Aorta (tissue), 5 donors: ENCODE data around the gene HOXD13. TPM values are rescaled to one million over a fixed set of nuclear protein-coding genes. Genes with fewer than 3 reads are reported as not detected.
A peak's percentile ranks its signal among the peaks of the same experiment; 100 is the strongest.

Experiments used
- ATAC-seq: fragments of 200-7000 bp; cut with Tn5 transposase; one replicate; pipeline ENCODE4 v1.9.1; 2022; ENCODE audit warnings: moderate library complexity; ENCODE audit not compliant: low FRiP score
- DNase-seq, 2 donors: peaks; one replicate each; pipeline ENCODE4 v3.0.0-alpha.2; 2020
- H3K27ac ChIP-seq, 2 donors: one replicate each; pipeline ENCODE4 v1.5.1; 2013; ENCODE audit warnings: low read length in 2 of 2, mild to moderate bottlenecking in 2 of 2, moderate library complexity in 2 of 2, control low read depth in 1 of 2, inconsistent platforms in 1 of 2, low read depth in 1 of 2
- H3K27me3 ChIP-seq, 2 donors: one replicate each; pipeline ENCODE4 v1.6.1; 2013; ENCODE audit warnings: control low read depth in 1 of 2, low read length in 1 of 2, mild to moderate bottlenecking in 1 of 2, moderate library complexity in 1 of 2; ENCODE audit not compliant: insufficient read depth in 2 of 2, control insufficient read depth in 1 of 2
- H3K36me3 ChIP-seq, 2 donors: one replicate each; pipeline ENCODE4 v1.6.1; 2013; ENCODE audit warnings: control low read depth in 1 of 2, low read length in 1 of 2, mild to moderate bottlenecking in 1 of 2; ENCODE audit not compliant: insufficient read depth in 2 of 2, control insufficient read depth in 1 of 2
- H3K4me1 ChIP-seq, 2 donors: one replicate each; pipeline ENCODE4 v1.6.1; 2013; ENCODE audit warnings: low read length in 2 of 2, control low read depth in 1 of 2, mild to moderate bottlenecking in 1 of 2, moderate library complexity in 1 of 2; ENCODE audit not compliant: insufficient read depth in 2 of 2, control insufficient read depth in 1 of 2
- H3K4me3 ChIP-seq, 2 donors: one replicate each; pipeline ENCODE4 v1.5.1; 2013; ENCODE audit warnings: low read length in 2 of 2, control low read depth in 1 of 2, mild to moderate bottlenecking in 1 of 2
- H3K9me3 ChIP-seq: one replicate; pipeline ENCODE4 v1.6.1; 2013; ENCODE audit warnings: mild to moderate bottlenecking, low read length; ENCODE audit not compliant: control insufficient read depth
- WGBS, 2 donors: extraction: QIAGEN DNeasy Blood & Tissue Kit; methylation state at CpG; one replicate each; pipeline ENCODE4 v1.1.7; 2013; 5-methylcytosine and 5-hydroxymethylcytosine counted together
- intact Hi-C, 2 donors: fragments of 100-400 bp; cut with DNase I; formaldehyde crosslinking; loops; one replicate each; pipeline versions ENCODE4 v1.14.2 to v1.15.0; 2022
- polyA plus RNA-seq, 2 donors: library from polyadenylated mRNA; stranded (reverse); fragments of 200-250 nt; gene quantifications; one replicate each; pipeline ENCODE4 v1.2.3, GENCODE V29; 2013
- total RNA-seq, 2 donors: library from RNA; stranded (reverse); fragmentation: NEBNext Ultra II Directional; extraction: Animal tissue kit (Norgen Biotek cat#: 25700); gene quantifications; one replicate each; pipeline ENCODE4 v1.2.1, GENCODE V29; 2021
- donor health status: healthy with polysubstance abuse.
- donor health status: Bipolar disorder and iron deficiency.
- donor health status: DM: no; HTN: no; CAD: no.
- donor health status: DM: no; HTN: no; CAD: no.
- donor health status: DM: yes; HTN: yes; CAD: no.

HOXD13 gene
- total and polyA plus RNA-seq, 4 donors, result not detected

DNA sequence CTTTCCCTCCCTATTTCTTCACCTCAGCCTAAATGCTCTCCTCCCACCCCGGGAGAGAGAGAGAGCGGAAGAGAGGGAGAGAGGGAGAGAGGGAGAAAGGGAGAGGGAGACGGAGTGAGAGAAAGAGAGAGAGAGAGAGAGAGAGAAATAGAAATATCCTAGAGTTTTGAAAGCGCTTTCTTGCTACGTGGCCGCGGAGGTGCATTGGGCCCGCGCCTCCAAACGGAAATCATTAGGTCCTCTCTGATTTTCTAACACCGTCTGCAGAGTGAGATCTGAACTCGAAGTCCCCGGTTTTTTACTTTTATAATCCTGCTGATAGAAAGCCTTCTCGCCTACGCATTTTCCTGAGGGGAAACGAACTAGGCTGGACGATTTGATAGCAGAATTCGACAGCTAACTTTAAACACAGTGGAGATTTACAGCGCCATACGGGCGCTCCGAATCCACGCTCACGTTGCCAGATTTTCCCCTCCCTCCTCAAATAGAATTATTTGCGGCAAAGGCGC is 7.9 kb upstream of the HOXD13 start:
- Histone ChIP-seq H3K27me3 (no peaks in the 10 kb centered on the region), H3K4me3 (no peak overlapping the region), H3K9me3 (peaks cover 2% of the 10 kb centered on the region), H3K27ac (no peak overlapping the region), H3K4me1 (no peaks in the 10 kb centered on the region), H3K36me3 (no peaks in the 10 kb centered on the region)
- intact Hi-C loops, result loop anchor here (5.0 to 10.0 kb wide), 3 partner anchors 717 to 1750 kb away; partner anchors contain the start of gene SP9 (in 1 of the 2)
- DNase-seq (no peak), ATAC-seq (no peak)
- WGBS, 2 donors, result 9 to 10% methylated on average over 24 to 26 of the region's 26 CpGs

GRCh38 chr2:176085120-176085788 is 7.3 kb upstream of the HOXD13 start:
- 8 to 11% methylated on average over 39 to 40 of the region's 40 CpGs for WGBS, 2 donors
- DNase-seq (no peak), ATAC-seq (no peak)
- intact Hi-C loops, result loop anchor here (5.0 to 10.0 kb wide), 3 partner anchors 718 to 1750 kb away; partner anchors contain the start of gene SP9 (in 1 of the 2)
- no peaks in the 10 kb centered on the region for H3K27me3 ChIP-seq
- no peak overlapping the region for H3K4me3 ChIP-seq
- peaks cover 2% of the 10 kb centered on the region for H3K9me3 ChIP-seq
- H3K4me1 ChIP-seq, result no peaks in the 10 kb centered on the region
- no peak overlapping the region for H3K27ac ChIP-seq
- no peaks in the 10 kb centered on the region for H3K36me3 ChIP-seq

DNA sequence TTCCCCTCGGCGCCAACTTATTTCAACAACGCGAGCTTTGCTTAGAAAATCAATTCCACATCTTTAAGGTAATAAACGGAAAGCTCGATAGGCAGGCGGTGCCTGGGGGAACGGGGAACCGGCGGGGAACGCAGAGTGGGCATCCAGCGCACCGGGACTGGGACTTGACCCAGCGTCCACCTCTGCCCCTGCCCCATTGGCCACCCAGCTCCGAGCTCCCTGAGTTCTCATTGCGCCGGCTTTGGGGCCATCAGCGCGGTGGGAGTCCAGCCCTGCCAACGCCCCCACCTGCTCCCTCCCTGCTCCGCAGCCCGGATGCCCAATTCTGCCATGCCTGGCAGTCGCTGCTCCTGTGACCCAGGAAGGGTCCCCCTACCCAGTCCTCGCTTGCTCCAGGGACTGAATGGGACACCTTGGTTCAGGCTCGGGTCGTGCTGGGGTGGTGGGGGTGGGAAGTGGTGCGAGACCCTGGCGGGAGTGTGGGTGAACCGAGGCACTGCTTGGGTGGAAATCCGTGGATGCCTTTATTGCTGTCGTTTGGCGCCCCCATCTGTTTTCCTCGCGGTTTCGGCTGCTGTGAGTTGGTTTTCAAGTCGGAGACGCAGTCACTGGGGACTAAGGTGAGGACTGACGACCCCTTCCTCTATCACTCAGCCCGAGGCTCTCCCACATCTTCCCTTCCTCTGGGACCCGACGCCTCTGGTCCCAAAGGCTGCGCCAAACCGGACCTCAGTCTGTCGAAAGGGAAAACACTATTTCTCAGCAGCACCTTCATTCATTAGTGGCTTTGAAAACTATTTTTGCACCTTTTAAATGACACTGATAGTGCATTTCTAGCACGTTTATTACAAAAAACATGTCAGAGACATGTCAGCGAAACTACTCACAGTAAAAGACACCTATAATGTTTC is 6.4 kb upstream of the HOXD13 start:
- Histone ChIP-seq H3K27ac (no peak overlapping the region), H3K4me1 (no peaks in the 10 kb centered on the region), H3K4me3 (no peak overlapping the region), H3K27me3 (no peaks in the 10 kb centered on the region), H3K9me3 (peaks cover 2% of the 10 kb centered on the region), H3K36me3 (no peaks in the 10 kb centered on the region)
- 3 to 5% methylated on average over 45 to 46 of the region's 46 CpGs for WGBS, 2 donors
- intact Hi-C loops, result loop anchor here (1.0 to 10.0 kb wide), 4 partner anchors 396 to 1751 kb away; partner anchors contain the start of gene SP9 (in 1 of the 2)
- DNase-seq, result peak in 1 of 2 donors; percentile 80
- ATAC-seq, result no peak

DNA sequence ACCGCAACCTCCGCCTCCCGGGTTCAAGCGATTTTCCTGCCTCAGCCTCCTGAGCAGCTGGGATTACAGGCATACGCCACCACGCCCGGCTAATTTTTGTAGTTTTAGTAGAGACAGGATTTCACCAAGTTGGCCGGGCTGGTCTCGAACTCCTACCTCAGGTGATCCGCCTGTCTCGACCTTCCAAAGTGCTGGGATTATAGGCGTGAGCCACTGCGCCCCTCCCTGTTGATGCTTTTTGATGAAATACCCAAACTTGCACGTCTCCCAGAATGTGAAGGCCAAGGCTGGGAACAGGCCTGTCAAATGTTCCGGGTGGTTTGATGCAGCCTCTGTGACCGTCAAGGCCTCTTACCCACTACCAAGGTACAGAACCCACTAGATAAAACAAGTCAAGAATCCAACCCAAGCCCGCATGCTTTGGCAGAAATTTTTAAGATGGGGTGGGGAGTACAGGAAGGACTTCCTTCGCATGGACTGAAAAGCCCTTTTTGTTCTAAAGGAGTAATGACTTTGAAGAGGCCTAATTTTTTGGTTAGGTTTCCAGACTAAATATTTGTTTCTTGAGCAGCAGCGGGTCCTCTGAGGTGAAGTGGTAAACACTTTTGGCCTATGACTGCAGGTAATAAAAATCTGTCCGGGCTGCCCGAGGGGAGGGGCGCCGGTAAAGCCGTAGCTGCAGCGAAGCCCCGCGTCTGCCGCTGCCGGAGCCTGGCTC is 5.0 kb upstream of the HOXD13 start:
- WGBS, 2 donors, result 50 to 54% methylated on average over 29 of the region's 29 CpGs
- intact Hi-C loops, result loop anchor here (2.0 to 10.0 kb wide), 4 partner anchors 397 to 1753 kb away; partner anchors contain the start of gene SP9 (in 1 of the 2)
- H3K4me1 ChIP-seq, result no peaks in the 10 kb centered on the region
- no peaks in the 10 kb centered on the region for H3K27me3 ChIP-seq
- ATAC-seq (no peak), DNase-seq (no peak)
- peaks cover 2% of the 10 kb centered on the region for H3K9me3 ChIP-seq
- H3K4me3 ChIP-seq, result peak overlapping the region in 1 of 2 donors; percentile 12
- H3K36me3 ChIP-seq, result no peaks in the 10 kb centered on the region
- H3K27ac ChIP-seq, result no peak overlapping the region

- peak overlapping the region in 1 of 2 donors; percentile 12 for H3K4me3 ChIP-seq
- no peaks in the 10 kb centered on the region for H3K36me3 ChIP-seq
- H3K27ac ChIP-seq, result no peak overlapping the region
- peaks cover 2% of the 10 kb centered on the region for H3K9me3 ChIP-seq
- no peaks in the 10 kb centered on the region for H3K27me3 ChIP-seq
- 6 to 8% methylated on average over 48 to 49 of the region's 49 CpGs for WGBS, 2 donors
- H3K4me1 ChIP-seq, result no peaks in the 10 kb centered on the region
- intact Hi-C loops, result loop anchor here (2.0 to 10.0 kb wide), 4 partner anchors 397 to 1753 kb away; partner anchors contain the start of gene SP9 (in 1 of the 2)
- DNase-seq (peak in 1 of 2 donors; percentile 89), ATAC-seq (peak; percentile 86)
Measured at GRCh38 chr2:176088048-176088936, 4.2 kb upstream of the HOXD13 start.

- H3K4me3 ChIP-seq, result no peak overlapping the region
Measured at GRCh38 chr2:176088937-176089842, 3.3 kb upstream of the HOXD13 start.

GRCh38 chr2:176089843-176090395 is 2.6 kb upstream of the HOXD13 start:
- H3K4me1 ChIP-seq, result no peaks in the 10 kb centered on the region
- intact Hi-C loops, result loop anchor here (2.0 to 10.0 kb wide), 5 partner anchors 399 to 1755 kb away; partner anchors contain the start of genes ATP5MC3 (in 1 of the 2) and SP9 (in 1 of the 2)
- H3K27me3 ChIP-seq, result no peaks in the 10 kb centered on the region
- no peaks in the 10 kb centered on the region for H3K36me3 ChIP-seq
- no peak for ATAC-seq
- no peak overlapping the region for H3K4me3 ChIP-seq
- H3K9me3 ChIP-seq, result no peaks in the 10 kb centered on the region
- DNase-seq, result no peak
- H3K27ac ChIP-seq, result no peak overlapping the region

More at GRCh38 chr2:176088937-176089842, 3.3 kb upstream of the HOXD13 start:
- Histone ChIP-seq H3K4me1 (no peaks in the 10 kb centered on the region), H3K36me3 (no peaks in the 10 kb centered on the region), H3K27ac (no peak overlapping the region), H3K27me3 (no peaks in the 10 kb centered on the region), H3K9me3 (no peaks in the 10 kb centered on the region)
- no peak for ATAC-seq
- intact Hi-C loops, result loop anchor here (2.0 to 10.0 kb wide), 4 partner anchors 398 to 1754 kb away; partner anchors contain the start of gene SP9 (in 1 of the 2)
- no peak for DNase-seq
- 14 to 16% methylated on average over 6 of the region's 6 CpGs for WGBS, 2 donors
